Pulmonary artery endothelial cell (primary cell): ENCODE results near the gene GRK5. TPM values are rescaled to one million over a fixed set of nuclear protein-coding genes. Genes with fewer than 3 reads are reported as not detected.

Source experiments
- DNase-seq: peaks from one replicate; pipeline ENCODE4 v3.0.0-alpha.2; 2011; ENCODE audit warnings: low read depth, low spot score
- total RNA-seq: library from RNA; depleted of rRNA; stranded (reverse); fragments of >200 nt; gene quantifications from 2 replicates; pipeline ENCODE4 v1.2.3, GENCODE V29; 2014

GRK5 gene
- total RNA-seq, 1 donor from 2014 or later, result 39.7 TPM

GRCh38 chr10:119297207-119297968, 90.0 kb downstream of the GRK5 start:
- no peak for DNase-seq

- no peak for DNase-seq
Observed at GRCh38 chr10:119298810-119299209, 91.4 kb downstream of the GRK5 start.

DNA sequence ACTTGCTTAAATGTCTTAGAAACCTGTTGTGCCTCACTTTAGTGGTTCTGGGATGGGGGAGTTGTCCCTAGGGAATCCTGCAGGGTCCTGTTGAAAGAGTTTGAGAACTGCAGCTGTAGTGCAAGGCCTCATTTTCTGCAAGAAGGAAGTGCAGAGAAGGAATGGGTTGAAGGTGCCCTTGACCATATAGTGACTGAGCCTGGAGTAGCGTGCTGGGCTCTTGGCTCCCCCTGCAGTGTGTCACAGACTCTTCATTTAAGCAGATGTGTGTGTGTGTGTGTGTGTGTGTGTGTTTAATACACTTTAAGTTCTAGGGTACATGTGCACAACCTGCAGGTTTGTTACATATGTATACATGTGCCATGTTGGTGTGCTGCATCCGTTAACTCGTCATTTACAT, 92.2 kb downstream of the GRK5 start:
- no peak for DNase-seq

GRCh38 chr10:119301397-119301796, 94.0 kb downstream of the GRK5 start:
- DNase-seq, result no peak

DNA sequence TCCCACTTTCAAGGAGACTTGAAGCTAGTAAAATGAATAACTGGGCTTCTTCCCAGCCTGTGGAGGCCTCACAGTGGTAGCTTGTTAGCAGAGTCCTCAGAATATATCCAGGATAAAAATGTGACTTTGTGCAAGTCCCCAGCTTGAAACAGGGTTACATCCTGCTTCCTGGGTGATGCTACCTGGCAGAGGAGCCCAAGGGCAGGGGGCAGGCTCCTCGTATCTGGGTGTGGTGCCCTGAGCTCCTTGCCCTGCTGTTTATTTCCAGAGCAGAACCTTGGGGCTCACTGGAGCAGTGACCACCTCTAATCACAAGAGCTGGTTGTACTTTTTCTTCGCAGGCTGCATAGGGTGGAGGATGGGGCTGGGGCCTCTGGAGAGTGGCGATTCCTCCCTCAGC, 94.8 kb downstream of the GRK5 start:
- no peak for DNase-seq

- DNase-seq, result no peak
Observed at GRCh38 chr10:119302591-119303253, 95.4 kb downstream of the GRK5 start.

- no peak for DNase-seq
Observed at GRCh38 chr10:119303886-119304285, 96.5 kb downstream of the GRK5 start.

DNA sequence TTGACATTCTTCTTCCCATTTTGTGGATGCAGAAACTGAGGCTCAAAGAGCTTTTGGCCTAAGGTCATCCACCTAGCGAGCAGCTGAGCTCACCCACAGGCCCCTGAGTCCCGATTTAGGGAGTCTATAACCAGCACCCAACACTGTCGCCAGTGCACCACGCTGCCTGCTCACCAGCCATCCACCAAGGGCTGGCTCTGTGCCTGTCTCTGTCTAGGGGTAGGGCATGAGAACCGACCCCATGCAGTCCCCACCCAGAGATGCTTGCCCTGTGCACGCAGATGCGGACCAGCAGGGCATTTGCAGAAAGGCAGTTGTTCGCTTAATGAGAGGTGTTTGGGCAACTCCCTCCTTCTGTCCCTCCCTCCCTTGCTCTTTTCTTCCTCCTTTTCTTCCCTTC, 97.2 kb downstream of the GRK5 start:
- DNase-seq, result no peak

GRCh38 chr10:119305860-119306513, 98.6 kb downstream of the GRK5 start:
- peak; percentile 99 for DNase-seq

- peak; percentile 36 for DNase-seq
Observed at GRCh38 chr10:119306514-119306951, 99.2 kb downstream of the GRK5 start.

- no peak for DNase-seq
Observed at GRCh38 chr10:119306986-119307392, 99.6 kb downstream of the GRK5 start.

GRCh38 chr10:119308089-119308488, 100.7 kb downstream of the GRK5 start:
- DNase-seq, result no peak

DNA sequence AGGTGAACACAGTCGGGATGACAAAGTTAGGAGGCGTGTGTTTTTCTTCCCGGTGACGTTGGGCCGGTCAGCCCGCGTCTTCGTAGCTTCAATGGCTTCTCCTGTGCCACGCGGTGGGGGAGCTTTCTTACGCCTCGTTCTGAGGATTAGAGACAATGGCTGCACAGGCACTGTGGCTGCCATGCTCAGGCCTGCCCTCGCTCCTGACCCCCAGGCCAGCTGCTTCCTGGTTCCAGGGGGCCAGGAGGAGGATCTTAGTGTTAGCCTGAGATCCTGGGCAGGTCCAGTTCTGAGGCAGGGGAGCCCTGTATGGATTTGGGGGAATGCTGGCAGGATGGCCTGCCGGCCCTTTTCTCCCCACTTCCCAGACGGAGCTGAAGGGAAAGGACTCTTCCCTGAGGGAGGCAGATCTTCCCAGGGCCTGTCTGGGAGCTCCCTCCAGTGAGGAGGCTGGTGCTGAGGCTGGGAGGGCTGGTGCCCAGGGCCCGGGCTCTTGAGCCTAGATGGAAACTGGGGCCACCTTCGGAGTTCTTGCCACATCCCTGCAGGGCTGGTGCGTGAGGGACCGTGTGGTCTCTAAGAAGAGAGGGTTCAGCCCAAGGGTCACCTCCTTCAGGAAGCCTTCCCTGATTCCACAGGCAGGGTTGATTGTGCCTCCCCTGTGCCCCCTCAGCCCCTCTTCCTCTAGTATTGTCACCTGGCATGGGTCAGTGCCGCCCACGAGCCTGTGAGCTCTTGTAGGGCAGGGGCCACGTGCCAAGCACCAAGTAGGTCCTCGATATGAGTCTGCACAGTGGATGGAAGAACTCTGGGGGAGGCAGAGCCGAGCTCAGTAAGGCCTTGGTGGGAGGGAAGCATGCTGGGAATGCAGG, 101.4 kb downstream of the GRK5 start:
- DNase-seq, result no peak

DNA sequence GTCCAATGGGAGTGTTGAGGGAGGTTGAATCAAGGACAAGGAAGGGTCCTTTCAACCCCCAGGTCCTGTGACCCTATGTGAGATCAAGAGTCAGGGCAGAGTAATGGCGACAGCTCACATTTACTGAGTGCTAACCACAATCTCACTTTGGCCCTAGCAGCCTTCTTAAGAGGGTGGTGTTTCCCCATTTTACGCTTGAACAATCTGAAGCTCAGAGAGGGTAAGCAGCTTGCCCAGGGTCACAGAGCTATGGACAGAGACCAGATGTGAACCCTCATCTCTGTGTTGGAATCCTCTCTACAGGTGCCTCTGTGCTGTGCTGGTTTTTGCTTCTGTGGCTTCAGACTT, 102.0 kb downstream of the GRK5 start:
- no peak for DNase-seq

GRCh38 chr10:119310806-119311205, 103.4 kb downstream of the GRK5 start:
- no peak for DNase-seq

- DNase-seq, result no peak
Observed at GRCh38 chr10:119312241-119312640, 104.9 kb downstream of the GRK5 start.

GRCh38 chr10:119313024-119313423, 105.7 kb downstream of the GRK5 start:
- no peak for DNase-seq

GRCh38 chr10:119313644-119314043, 106.3 kb downstream of the GRK5 start:
- DNase-seq, result no peak

DNA sequence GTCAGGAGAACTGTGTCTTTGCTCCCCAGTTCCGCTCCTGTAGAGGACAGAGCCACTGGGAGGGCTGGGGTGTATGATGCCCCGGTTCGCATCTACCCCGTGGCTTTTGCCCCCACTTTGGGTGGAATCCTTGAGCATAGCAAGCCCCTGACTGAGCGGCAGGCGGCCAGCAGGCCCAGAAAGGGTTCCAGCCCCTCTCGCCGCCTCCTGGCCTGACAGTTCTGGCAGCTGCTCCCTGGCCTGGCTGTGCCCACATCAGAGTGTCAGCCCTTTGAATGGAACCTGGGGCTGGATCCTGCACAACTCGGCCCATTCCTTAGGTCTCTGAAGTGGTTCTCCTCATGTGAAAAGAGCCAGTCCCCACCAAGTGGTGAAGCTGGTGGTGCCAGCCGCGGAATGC, 106.7 kb downstream of the GRK5 start:
- DNase-seq, result no peak

DNA sequence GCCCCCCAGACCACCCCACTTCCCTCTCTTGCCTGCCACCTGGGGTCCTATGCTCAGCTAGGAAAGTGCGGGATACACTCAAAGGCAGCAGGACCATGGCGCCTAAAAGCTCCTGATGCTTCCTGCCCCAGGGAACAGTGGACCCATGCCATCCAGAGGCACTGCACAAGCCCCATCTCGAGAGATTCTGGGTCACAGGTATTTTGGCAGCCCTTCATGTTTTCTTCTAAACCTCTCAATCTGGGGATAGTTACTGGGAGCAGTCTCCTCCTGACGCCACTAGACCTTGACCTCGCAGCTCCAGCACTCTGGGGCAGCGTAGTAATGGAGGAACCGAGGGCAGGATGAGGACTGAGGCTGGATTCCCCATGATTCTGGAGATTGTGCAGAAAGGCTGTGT, 107.1 kb downstream of the GRK5 start:
- no peak for DNase-seq

DNA sequence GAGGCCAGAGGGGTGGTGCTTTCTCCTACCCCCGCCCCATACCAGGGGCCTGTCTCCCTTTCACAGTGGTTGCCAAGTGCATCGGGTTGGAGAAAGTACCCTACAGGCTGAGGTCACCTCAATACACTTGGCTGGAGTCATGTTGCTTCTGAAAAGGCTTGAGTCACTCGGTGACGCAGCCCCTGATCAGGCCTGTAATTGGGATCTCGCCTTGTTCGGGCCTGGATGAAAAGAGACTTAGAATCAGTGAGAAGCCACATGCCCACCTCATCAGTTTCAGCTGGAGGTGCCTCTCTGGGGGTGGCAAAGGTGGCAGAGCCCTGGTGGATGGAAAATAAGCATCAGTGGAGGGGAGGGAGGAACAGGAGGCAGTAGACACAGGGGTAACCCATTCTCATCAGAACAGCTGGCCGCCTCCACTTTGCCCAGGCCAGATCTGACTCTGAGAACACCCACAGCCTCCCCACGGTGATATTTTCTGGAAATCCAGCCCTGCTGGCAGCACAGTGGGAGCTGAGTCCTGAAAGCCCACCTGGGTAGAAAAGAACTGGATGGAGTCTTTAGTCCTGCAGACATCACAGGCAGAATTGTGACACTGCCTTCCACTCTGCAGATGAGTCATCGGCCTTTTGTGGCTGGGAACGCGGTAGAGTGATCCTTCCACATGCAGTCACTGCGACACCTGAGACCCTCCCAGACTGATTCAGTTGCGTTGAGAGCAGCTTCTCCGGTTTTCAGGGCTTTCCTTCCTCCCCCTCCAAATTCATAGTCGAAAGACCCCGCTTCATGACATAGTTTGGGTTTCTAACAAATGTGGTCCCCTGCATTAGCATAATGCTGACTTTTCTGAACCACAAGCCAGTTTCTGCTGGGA, 108.0 kb downstream of the GRK5 start:
- no peak for DNase-seq
